Left ventricle myocardium superior (tissue), 1 donor: ENCODE measurements around the gene SYPL1. TPM values are rescaled to one million over a fixed set of nuclear protein-coding genes. Genes with fewer than 3 reads are reported as not detected.

Experiments
- ATAC-seq: fragments of 200-7000 bp; cut with Tn5 transposase; one replicate; pipeline ENCODE4 v1.9.1; 2020; ENCODE audit warnings: mild to moderate bottlenecking, moderate library complexity
- DNase-seq: peaks from one replicate; pipeline ENCODE4 v3.0.0-alpha.2; 2020
- intact Hi-C: fragments of 100-400 bp; cut with micrococcal nuclease; formaldehyde crosslinking; loops from one replicate; pipeline ENCODE4 v1.11.0; 2022
- total RNA-seq: library from RNA; stranded (reverse); fragmentation: NEBNext Ultra II Directional; extraction: Animal tissue kit (Norgen Biotek cat#: 25700); gene quantifications from one replicate; pipeline ENCODE4 v1.2.1, GENCODE V29; 2021
- donor health status: DM: no; HTN: yes; CAD: no; lungs with severe emphysema.

The SYPL1 gene
- total RNA-seq, 1 donor from 2014 or later = 96.3 TPM

- intact Hi-C loops = no loop called here
- peak; percentile 56 for ATAC-seq
- no peak for DNase-seq
These were observed 11.1 kb downstream of the SYPL1 start for GRCh38 chr7:106100863-106101629.

GRCh38 chr7:106099539-106099938 lies 12.6 kb downstream of the SYPL1 start:
- DNase-seq (no peak), ATAC-seq (no peak)
- intact Hi-C loops = no loop called here

- intact Hi-C loops = no loop called here
These were observed 13.2 kb downstream of the SYPL1 start for GRCh38 chr7:106098889-106099288.

GRCh38 chr7:106095634-106096033 lies 16.5 kb downstream of the SYPL1 start:
- ATAC-seq (no peak), DNase-seq (no peak)
- intact Hi-C loops = no loop called here

More at GRCh38 chr7:106098889-106099288, 13.2 kb downstream of the SYPL1 start:
- DNase-seq (no peak), ATAC-seq (no peak)

GRCh38 chr7:106094780-106095179 lies 17.3 kb downstream of the SYPL1 start:
- intact Hi-C loops = no loop called here
- ATAC-seq (no peak), DNase-seq (no peak)

- intact Hi-C loops = no loop called here
- no peak for DNase-seq
- ATAC-seq = no peak
These were observed 19.9 kb downstream of the SYPL1 start for GRCh38 chr7:106092204-106092603.

GRCh38 chr7:106089647-106090046 lies 22.5 kb downstream of the SYPL1 start:
- ATAC-seq (no peak), DNase-seq (no peak)
- intact Hi-C loops = no loop called here

- intact Hi-C loops = no loop called here
- no peak for DNase-seq
- no peak for ATAC-seq
These were observed 24.1 kb downstream of the SYPL1 start for GRCh38 chr7:106088014-106088413.

GRCh38 chr7:106086062-106086461 lies 26.1 kb downstream of the SYPL1 start:
- DNase-seq (no peak), ATAC-seq (no peak)
- intact Hi-C loops = no loop called here

- intact Hi-C loops = no loop called here
- no peak for ATAC-seq
- DNase-seq = no peak
These were observed 27.1 kb downstream of the SYPL1 start for GRCh38 chr7:106085015-106085414.

GRCh38 chr7:106083717-106084116 lies 28.4 kb downstream of the SYPL1 start:
- intact Hi-C loops = no loop called here
- no peak for DNase-seq
- peak; percentile 27 for ATAC-seq

GRCh38 chr7:106082087-106082854 lies 29.8 kb downstream of the SYPL1 start:
- ATAC-seq (no peak), DNase-seq (no peak)
- intact Hi-C loops = no loop called here

GRCh38 chr7:106080300-106080987 lies 31.7 kb downstream of the SYPL1 start:
- DNase-seq (peak; percentile 58), ATAC-seq (peak; percentile 90)
- intact Hi-C loops = no loop called here

- intact Hi-C loops = no loop called here
- no peak for ATAC-seq
These were observed 35.6 kb downstream of the SYPL1 start for GRCh38 chr7:106076537-106076936.

GRCh38 chr7:106075937-106076336 lies 36.2 kb downstream of the SYPL1 start:
- intact Hi-C loops = no loop called here
- DNase-seq = no peak
- peak; percentile 26 for ATAC-seq

More at GRCh38 chr7:106076537-106076936, 35.6 kb downstream of the SYPL1 start:
- DNase-seq = no peak

- intact Hi-C loops = no loop called here
- no peak for ATAC-seq
- no peak for DNase-seq
These were observed 37.9 kb downstream of the SYPL1 start for GRCh38 chr7:106074257-106074656.

- intact Hi-C loops = no loop called here
- DNase-seq (no peak), ATAC-seq (no peak)
These were observed 38.4 kb downstream of the SYPL1 start for GRCh38 chr7:106073701-106074100.

- intact Hi-C loops = no loop called here
- no peak for ATAC-seq
- DNase-seq = no peak
These were observed 39.4 kb downstream of the SYPL1 start for GRCh38 chr7:106072715-106073091.

- no peak for DNase-seq
- intact Hi-C loops = no loop called here
- ATAC-seq = peak; percentile 16
These were observed 40.0 kb downstream of the SYPL1 start for GRCh38 chr7:106071999-106072714.
